Measurements from ENCODE around the gene RLBP1.

GRCh38 chr15:89221543-89221942 lies at the start of gene RLBP1:
- TF ChIP-seq CTCF (IDR thresholded peaks at IDR 0.05) (no peak), POLR2A (IDR thresholded peaks at IDR 0.05) (no peak)

All from right lobe of liver (tissue), 4 donors.